IMR-90 (cell line): ENCODE measurements around the gene CREB1. TPM values are rescaled to one million over a fixed set of nuclear protein-coding genes. Genes with fewer than 3 reads are reported as not detected.

Experiments used
- ATAC-seq: fragments of 200-7000 bp; cut with Tn5 transposase; 2 replicates; pipeline ENCODE4 v1.9.1; 2020; ENCODE audit warnings: low read depth, mild to moderate bottlenecking, moderate library complexity
- BruUV-seq: library from RNA; stranded (reverse); fragments of 400-500 nt; replicated peaks from 2 replicates; lab custom pipeline; 2021; lab: Mats Ljungman, UMichigan
- CTCF ChIA-PET: fragments of 300-600 bp; formaldehyde crosslinking; extraction: SDS; loops from one replicate; lab custom pipeline; 2021; ENCODE audit warnings: antibody characterized with exemption; lab: Yijun Ruan, JAX
- POLR2A ChIA-PET: fragments of 300-600 bp; sonication (Branson Sonifier 250); formaldehyde crosslinking; loops from one replicate; lab custom pipeline; 2022; ENCODE audit warnings: antibody characterized with exemption; ENCODE audit not compliant: unreplicated experiment; lab: Charles Lee
- DNase-seq: peaks from one replicate; pipeline ENCODE4 v3.0.0; 2013
- H2AFZ ChIP-seq: replicated peaks from 2 replicates; pipeline ENCODE3; 2013; ENCODE audit warnings: low read length, mild to moderate bottlenecking; ENCODE audit not compliant: poor library complexity
- H2AK5ac ChIP-seq: 2 replicates; pipeline ENCODE4 v1.6.1; 2013; ENCODE audit warnings: low read depth, low read length, inconsistent platforms
- H2AK9ac ChIP-seq: replicated peaks from 2 replicates; pipeline ENCODE3; 2013; ENCODE audit warnings: mild to moderate bottlenecking, low read depth, low read length, moderate library complexity; ENCODE audit not compliant: poor library complexity
- H2BK120ac ChIP-seq: 2 replicates; pipeline ENCODE4 v1.6.1; 2013; ENCODE audit warnings: low read depth, low read length, inconsistent platforms
- H2BK15ac ChIP-seq: 3 replicates; pipeline ENCODE4 v1.6.1; 2013; ENCODE audit warnings: low read depth, low read length, inconsistent platforms
- H2BK20ac ChIP-seq: 2 replicates; pipeline ENCODE4 v1.6.1; 2013; ENCODE audit warnings: low read depth, mild to moderate bottlenecking, inconsistent platforms, low read length, moderate library complexity
- H2BK5ac ChIP-seq: 2 replicates; pipeline ENCODE4 v1.6.1; 2013; ENCODE audit warnings: mild to moderate bottlenecking, low read depth, low read length, inconsistent platforms; ENCODE audit not compliant: poor library complexity, severe bottlenecking
- H3K14ac ChIP-seq: replicated peaks from 2 replicates; pipeline ENCODE4 v1.6.1; 2013; ENCODE audit warnings: low read depth, low read length, inconsistent platforms
- H3K18ac ChIP-seq: 2 replicates; pipeline ENCODE4 v1.6.1; 2013; ENCODE audit warnings: low read depth, low read length, control low read depth
- H3K23ac ChIP-seq: 2 replicates; pipeline ENCODE4 v1.6.1; 2013; ENCODE audit warnings: low read depth, low read length, inconsistent platforms
- H3K27ac ChIP-seq: 2 replicates; pipeline ENCODE4 v1.5.1; 2013; ENCODE audit warnings: mild to moderate bottlenecking, control low read depth, low read length; ENCODE audit not compliant: insufficient read depth
- H3K27me3 ChIP-seq: 2 replicates; pipeline ENCODE4 v1.6.1; 2013; ENCODE audit warnings: low read length; ENCODE audit not compliant: control insufficient read depth, insufficient read depth
- H3K36me3 ChIP-seq: 2 replicates; pipeline ENCODE4 v1.6.1; 2013; ENCODE audit warnings: low read length, mixed read lengths; ENCODE audit not compliant: control insufficient read depth, insufficient read depth
- H3K4ac ChIP-seq: 2 replicates; pipeline ENCODE4 v1.6.1; 2013; ENCODE audit warnings: low read depth, low read length, inconsistent platforms
- H3K4me1 ChIP-seq: 2 replicates; pipeline ENCODE4 v1.6.1; 2013; ENCODE audit warnings: low read length, mixed read lengths; ENCODE audit not compliant: control insufficient read depth, insufficient read depth
- H3K4me2 ChIP-seq: 2 replicates; pipeline ENCODE4 v1.6.1; 2013; ENCODE audit warnings: low read depth, mild to moderate bottlenecking, control low read depth, low read length, moderate library complexity
- H3K4me3 ChIP-seq: 2 replicates; pipeline ENCODE4 v1.5.1; 2013; ENCODE audit warnings: low read depth, mild to moderate bottlenecking, control low read depth, low read length, moderate library complexity; ENCODE audit not compliant: insufficient read depth
- H3K56ac ChIP-seq: 2 replicates; pipeline ENCODE4 v1.6.1; 2013; ENCODE audit warnings: low read length, inconsistent platforms; ENCODE audit not compliant: insufficient read depth; ENCODE audit errors: extremely low read depth
- H3K79me1 ChIP-seq, 2 experiments: 2 replicates each; pipeline ENCODE4 v1.6.1; 2013; ENCODE audit warnings: low read length in 2 of 2, inconsistent platforms in 1 of 2, low read depth in 1 of 2
- H3K9ac ChIP-seq: 2 replicates; pipeline ENCODE4 v1.6.1; 2013; ENCODE audit warnings: low read depth, low read length, control low read depth
- H3K9me1 ChIP-seq: 2 replicates; pipeline ENCODE4 v1.6.1; 2013; ENCODE audit warnings: low read length, inconsistent platforms; ENCODE audit not compliant: insufficient read depth
- H3K9me3 ChIP-seq: 2 replicates; pipeline ENCODE4 v1.6.1; 2013; ENCODE audit warnings: low read length; ENCODE audit not compliant: control insufficient read depth, insufficient read depth
- H4K20me1 ChIP-seq: 2 replicates; pipeline ENCODE4 v1.6.1; 2013; ENCODE audit warnings: low read length, inconsistent platforms; ENCODE audit not compliant: insufficient read depth
- H4K5ac ChIP-seq: 2 replicates; pipeline ENCODE4 v1.6.1; 2013; ENCODE audit warnings: mild to moderate bottlenecking, low read depth, low read length, control low read depth
- H4K8ac ChIP-seq, 2 experiments: 2 replicates each; pipeline ENCODE4 v1.6.1; 2013; ENCODE audit warnings: low read depth in 2 of 2, low read length in 2 of 2, control low read depth in 1 of 2, inconsistent platforms in 1 of 2
- H4K91ac ChIP-seq: 2 replicates; pipeline ENCODE4 v1.6.1; 2013; ENCODE audit warnings: low read depth, low read length, inconsistent platforms; ENCODE audit not compliant: insufficient read depth
- FOS ChIP-seq: fragments of 150-350 bp; IDR thresholded peaks from 2 replicates; pipeline ENCODE4 v1.6.1; 2016; ENCODE audit warnings: low read depth, low read length
- POLR2A ChIP-seq: IDR thresholded peaks from 2 replicates; pipeline ENCODE4 v1.6.1; 2012; ENCODE audit warnings: mild to moderate bottlenecking, low read depth, low read length
- RCOR1 ChIP-seq: IDR thresholded peaks from 2 replicates; pipeline ENCODE4 v1.6.1; 2012; ENCODE audit warnings: mild to moderate bottlenecking, low read length, improper control_type of control experiment; ENCODE audit not compliant: insufficient replicate concordance
- SMC3 ChIP-seq: fragments of 150-350 bp; IDR thresholded peaks from 2 replicates; pipeline ENCODE4 v1.6.1; 2016; ENCODE audit warnings: low read depth, mild to moderate bottlenecking, antibody characterized with exemption, low read length, moderate library complexity
- WGBS, 2 experiments: methylation state at CpG; one replicate each; pipeline versions ENCODE4 v1.1.5 to v1.1.7; 2013; ENCODE audit warnings: missing lambda C conversion rate in 2 of 2; ENCODE audit not compliant: insufficient read length in 1 of 2; ENCODE audit errors: extremely low coverage in 2 of 2; 5-methylcytosine and 5-hydroxymethylcytosine counted together
- dilution Hi-C: fragments of 300-500 bp; cut with HindIII; formaldehyde crosslinking; loops from one replicate; pipeline ENCODE4 v1.14.3; 2018; ENCODE audit warnings: low sequenced_read_pairs; ENCODE audit not compliant: unreplicated experiment
- in situ Hi-C: fragments of 300-500 bp; cut with MboI; formaldehyde crosslinking; loops from 3 replicates; pipeline ENCODE4 v1.14.3; 2019; ENCODE audit warnings: low sequenced_read_pairs, inconsistent platforms, mixed read lengths
- intact Hi-C: fragments of 100-400 bp; cut with micrococcal nuclease; formaldehyde crosslinking; loops from 2 replicates; pipeline ENCODE4 v1.10.0; 2022
- polyA plus RNA-seq, 3 experiments: library from polyadenylated mRNA; depleted of rRNA; stranded (reverse); fragments of >200 nt; gene quantifications; 2 replicates each; pipeline ENCODE4 v1.2.3, GENCODE V29; 2012; ENCODE audit warnings: low replicate concordance in 1 of 3
- total RNA-seq: library from RNA; depleted of rRNA; stranded (reverse); fragments of >200 nt; gene quantifications from 2 replicates; pipeline ENCODE4 v1.2.3, GENCODE V29; 2012

Gene CREB1
- total and polyA plus RNA-seq, 2 of the 4 experiments (the other 2 are of a cell fraction) = 22.4 to 94.5 TPM

DNA sequence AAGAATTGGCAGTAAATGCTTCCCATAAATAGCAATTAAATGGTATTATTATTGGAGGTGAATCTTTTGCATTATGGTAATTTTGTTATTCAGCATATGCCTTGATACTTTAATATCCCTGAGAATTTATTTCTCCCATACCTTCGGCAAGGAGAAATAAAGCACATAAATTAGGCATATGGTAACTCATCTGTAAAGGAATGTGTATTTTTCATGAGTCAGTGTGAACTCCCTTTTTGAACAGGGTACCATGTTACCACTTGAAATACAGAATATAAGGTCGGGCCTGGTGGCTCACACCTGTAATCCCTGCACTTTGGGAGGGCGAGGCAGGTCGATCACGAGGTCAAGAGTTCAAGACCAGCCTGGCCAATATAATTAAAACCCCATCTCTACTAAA is 77.1 kb downstream of the CREB1 start:
- Histone ChIP-seq H2BK5ac (no peak overlapping the region), H3K9me3 (no peaks in the 10 kb centered on the region), H3K4me3 (no peak overlapping the region), H2AK5ac (no peak overlapping the region), H4K5ac (no peak overlapping the region), H3K9ac (no peak overlapping the region), H2BK120ac (no peak overlapping the region), H4K91ac (no peak overlapping the region), H3K27me3 (no peaks in the 10 kb centered on the region), H3K23ac (no peak overlapping the region), H3K9me1 (no peaks in the 10 kb centered on the region; the same call in 1 of the 2 replicates), H2AK9ac (no peak overlapping the region), H4K20me1 (no peaks in the 10 kb centered on the region), H3K56ac (no peak overlapping the region), H3K4me1 (no peaks in the 10 kb centered on the region), H4K8ac (no peak overlapping the region), H3K27ac (no peak overlapping the region), H2BK20ac (no peak overlapping the region), H3K36me3 (peaks cover 6% of the 10 kb centered on the region; the same call in 1 of the 2 replicates), H3K4ac (no peak overlapping the region), H3K4me2 (no peak overlapping the region), H3K79me1 (peaks cover 0 to 3% of the 10 kb centered on the region in 2 experiments; a peak in 1 of 4 replicates), H3K18ac (no peak overlapping the region), H2BK15ac (no peak overlapping the region), H2AFZ (no peak overlapping the region), H3K14ac (no peak overlapping the region)
- DNase-seq = no peak
- CTCF ChIA-PET = interaction anchor here (0.6 kb wide), 2 partner anchors 9 to 104 kb away, joined by 3 read pairs; no protein-coding TSS in a partner anchor
- no CpG with 5 or more reads among the region's 5 CpGs for WGBS, 2 experiments
- dilution Hi-C loops = no loop called here
- no TSS peak for BruUV-seq
- no peak for ATAC-seq
- no peak for TF ChIP-seq FOS
- TF ChIP-seq RCOR1 = no peak
- TF ChIP-seq SMC3 = no peak
- TF ChIP-seq POLR2A = no peak
- in situ Hi-C loops = no loop called here
- intact Hi-C loops = no loop called here
- POLR2A ChIA-PET = interaction anchor here (0.5 kb wide), 1 partner anchor 76 kb away, joined by 3 read pairs; no protein-coding TSS in a partner anchor
